Colonic mucosa (tissue), 4 donors: Measurements from ENCODE around the gene LSP1. TPM values are rescaled to one million over a fixed set of nuclear protein-coding genes. Genes with fewer than 3 reads are reported as not detected.

Source experiments
- DNase-seq: peaks from one replicate; pipeline ENCODE4 v3.0.0-alpha.2; 2020
- H3K27ac ChIP-seq: fragments of 200-600 bp; one replicate; pipeline ENCODE4 v1.8.0; 2021
- H3K27me3 ChIP-seq: fragments of 200-600 bp; one replicate; pipeline ENCODE4 v1.8.0; 2021
- H3K36me3 ChIP-seq: fragments of 200-600 bp; one replicate; pipeline ENCODE4 v1.8.0; 2021
- H3K4me1 ChIP-seq: fragments of 200-600 bp; one replicate; pipeline ENCODE4 v1.8.0; 2021; ENCODE audit warnings: mild to moderate bottlenecking
- H3K4me3 ChIP-seq: fragments of 200-600 bp; one replicate; pipeline ENCODE4 v1.8.0; 2021
- H3K9ac ChIP-seq, 2 donors: one replicate each; pipeline ENCODE4 v1.7.0; 2013; ENCODE audit warnings: control low read depth in 2 of 2, low read depth in 2 of 2, low read length in 2 of 2
- H3K9me3 ChIP-seq: fragments of 200-600 bp; one replicate; pipeline ENCODE4 v1.8.0; 2021
- intact Hi-C: fragments of 100-400 bp; cut with DNase I; formaldehyde crosslinking; loops from one replicate; pipeline ENCODE4 v1.14.1; 2022
- total RNA-seq, 2 donors: library from RNA; stranded (reverse); fragmentation: NEBNext Ultra II Directional in 1 of 2; extraction: Animal tissue kit (Norgen Biotek cat#: 25700) in 1 of 2; gene quantifications; one replicate each; pipeline ENCODE4 v1.2.1, GENCODE V29; 2021
- TF ChIP-seq, protein P1 (sequence below): fragments of 200-600 bp; IDR thresholded peaks from one replicate; pipeline ENCODE4 v1.8.0; 2022; ENCODE audit warnings: antibody characterized with exemption, mild to moderate bottlenecking
- donor health status: healthy.
- donor health status: DM: no; HTN: no; CAD: no.
- donor health status: DM: no; HTN: no; CAD: no.

LSP1 gene
- total RNA-seq, 2 donors from 2014 or later: 18.9 to 23.0 TPM

GRCh38 chr11:1936072-1936780, 83.3 kb downstream of the LSP1 start:
- Histone ChIP-seq H3K36me3 (no peaks in the 10 kb centered on the region), H3K9me3 (no peaks in the 10 kb centered on the region), H3K9ac (no peak overlapping the region), H3K4me1 (no peaks in the 10 kb centered on the region), H3K27me3 (no peaks in the 10 kb centered on the region), H3K4me3 (no peak overlapping the region), H3K27ac (no peak overlapping the region)
- TF ChIP-seq, protein P1, sequence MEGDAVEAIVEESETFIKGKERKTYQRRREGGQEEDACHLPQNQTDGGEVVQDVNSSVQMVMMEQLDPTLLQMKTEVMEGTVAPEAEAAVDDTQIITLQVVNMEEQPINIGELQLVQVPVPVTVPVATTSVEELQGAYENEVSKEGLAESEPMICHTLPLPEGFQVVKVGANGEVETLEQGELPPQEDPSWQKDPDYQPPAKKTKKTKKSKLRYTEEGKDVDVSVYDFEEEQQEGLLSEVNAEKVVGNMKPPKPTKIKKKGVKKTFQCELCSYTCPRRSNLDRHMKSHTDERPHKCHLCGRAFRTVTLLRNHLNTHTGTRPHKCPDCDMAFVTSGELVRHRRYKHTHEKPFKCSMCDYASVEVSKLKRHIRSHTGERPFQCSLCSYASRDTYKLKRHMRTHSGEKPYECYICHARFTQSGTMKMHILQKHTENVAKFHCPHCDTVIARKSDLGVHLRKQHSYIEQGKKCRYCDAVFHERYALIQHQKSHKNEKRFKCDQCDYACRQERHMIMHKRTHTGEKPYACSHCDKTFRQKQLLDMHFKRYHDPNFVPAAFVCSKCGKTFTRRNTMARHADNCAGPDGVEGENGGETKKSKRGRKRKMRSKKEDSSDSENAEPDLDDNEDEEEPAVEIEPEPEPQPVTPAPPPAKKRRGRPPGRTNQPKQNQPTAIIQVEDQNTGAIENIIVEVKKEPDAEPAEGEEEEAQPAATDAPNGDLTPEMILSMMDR: no peak
- intact Hi-C loops: loop anchor here (2.0 kb wide), 1 partner anchor 21 kb away; no protein-coding TSS in a partner anchor
- no peak for DNase-seq

DNA sequence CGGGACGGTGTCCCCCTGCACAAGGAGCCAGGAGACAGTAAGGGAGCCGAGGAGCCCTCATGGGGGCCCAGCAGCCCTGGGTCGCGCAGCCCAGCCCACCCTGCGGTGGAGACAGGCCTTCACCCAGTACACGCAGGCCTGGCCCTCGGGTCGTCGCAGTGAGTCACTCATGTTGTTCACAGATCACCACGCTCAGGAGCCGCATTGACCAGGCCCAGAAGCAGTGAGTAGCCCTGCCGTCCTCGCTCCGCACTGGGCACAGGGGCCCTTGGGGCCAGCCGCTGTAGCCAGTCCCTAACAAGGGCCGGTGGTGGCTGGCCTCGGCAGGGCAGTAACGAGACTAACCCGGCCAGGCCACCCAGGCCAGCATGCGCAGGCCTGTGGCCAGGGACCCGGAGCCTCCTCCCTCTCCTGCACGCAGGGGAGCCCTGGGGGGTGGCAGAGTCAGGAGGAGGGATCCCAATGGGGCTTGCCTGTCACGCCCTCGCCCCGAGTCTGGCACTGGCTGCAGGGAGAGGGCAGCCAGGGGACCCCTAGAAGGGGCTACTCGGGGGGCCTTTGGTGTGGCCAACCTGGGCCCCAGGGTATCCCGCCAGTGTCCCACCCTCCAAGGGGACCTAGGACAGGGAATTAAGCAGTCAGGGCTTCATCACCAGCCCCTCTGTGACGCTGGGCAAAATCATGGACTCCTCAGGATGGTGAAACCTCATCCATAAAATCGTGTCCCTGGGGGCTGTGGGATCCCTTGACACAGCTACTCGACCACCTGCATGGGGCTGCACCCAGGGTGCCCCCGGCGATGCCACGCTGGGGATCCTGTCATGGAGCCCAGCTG, 84.1 kb downstream of the LSP1 start:
- Histone ChIP-seq H3K4me3 (no peak overlapping the region), H3K27ac (no peak overlapping the region), H3K4me1 (no peaks in the 10 kb centered on the region), H3K9ac (no peak overlapping the region), H3K9me3 (no peaks in the 10 kb centered on the region), H3K27me3 (no peaks in the 10 kb centered on the region), H3K36me3 (no peaks in the 10 kb centered on the region)
- DNase-seq: no peak
- TF ChIP-seq, protein P1: no peak
- intact Hi-C loops: loop anchor here (2.0 kb wide), 1 partner anchor 22 kb away; no protein-coding TSS in a partner anchor

DNA sequence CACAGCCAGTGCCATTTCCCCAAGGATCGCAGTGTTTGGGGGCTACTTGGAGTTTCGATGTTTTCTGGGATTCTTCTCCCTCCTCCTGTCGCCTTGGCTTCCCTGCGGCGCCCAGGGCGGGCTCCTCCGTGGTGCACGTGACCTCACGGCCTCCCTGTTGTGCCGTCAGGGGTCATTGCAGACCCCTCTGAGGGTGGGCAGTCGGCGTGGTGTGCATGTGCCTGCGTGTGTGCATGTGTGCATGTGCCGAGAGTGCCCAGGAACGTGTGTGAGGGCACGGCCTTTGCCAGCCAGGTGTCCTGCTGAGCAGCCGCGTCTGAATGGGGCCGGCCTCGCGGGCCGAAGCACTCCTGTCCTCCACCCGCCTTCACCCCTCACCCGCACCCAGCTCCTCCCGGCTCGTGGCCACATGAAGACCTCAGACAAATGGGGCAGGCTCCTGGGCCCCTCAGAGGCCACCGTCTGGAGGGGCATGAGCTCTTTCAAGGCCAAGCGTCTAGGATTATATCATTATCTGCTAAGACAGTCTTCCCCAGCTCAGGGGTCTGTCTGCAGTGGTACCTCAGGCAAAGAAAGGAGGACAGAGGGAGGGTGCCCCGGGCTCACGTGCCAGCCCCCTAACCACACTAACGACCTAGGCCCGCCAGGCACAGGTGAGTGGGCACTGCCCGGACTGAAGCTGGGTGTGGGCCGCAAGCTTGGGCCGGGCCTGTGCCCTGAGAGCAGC, 84.9 kb downstream of the LSP1 start:
- TF ChIP-seq, protein P1: no peak
- Histone ChIP-seq H3K27me3 (no peaks in the 10 kb centered on the region), H3K9me3 (no peaks in the 10 kb centered on the region), H3K27ac (no peak overlapping the region), H3K4me1 (no peaks in the 10 kb centered on the region), H3K9ac (peak overlapping the region in 1 of 2 donors; percentile 24), H3K36me3 (no peaks in the 10 kb centered on the region), H3K4me3 (no peak overlapping the region)
- intact Hi-C loops: loop anchor here (2.0 kb wide), 1 partner anchor 23 kb away; no protein-coding TSS in a partner anchor
- DNase-seq: no peak

- DNase-seq: no peak
- Histone ChIP-seq H3K9ac (no peak overlapping the region), H3K9me3 (no peaks in the 10 kb centered on the region), H3K27ac (no peak overlapping the region), H3K27me3 (no peaks in the 10 kb centered on the region), H3K4me1 (no peaks in the 10 kb centered on the region), H3K4me3 (no peak overlapping the region), H3K36me3 (no peaks in the 10 kb centered on the region)
- TF ChIP-seq, protein P1: no peak
- intact Hi-C loops: no loop called here
These were observed 85.6 kb downstream of the LSP1 start for GRCh38 chr11:1938343-1939005.
